Activated CD4-positive, CD25-positive, alpha-beta regulatory T cell (primary cell): ENCODE measurements around the gene ARL2.
"Not testable (repeated sequence)": the region's sequence is repeated elsewhere in the genome, so short reads cannot be mapped to it uniquely, and the experiment has no call there.

Experiments used
- DNase-seq, 4 experiments: peaks; one replicate each; lab custom pipeline; 2025; lab: John Stamatoyannopoulos, UW

ARL2 gene

GRCh38 chr11:65013888-65014725, at the start of gene ARL2:
TSS of gene ARL2 (plus strand) at chr11:65014160. CDS start at chr11:65014208, 48 bp downstream.
- peak; percentile 65 to 85 (median 73) for DNase-seq

DNA sequence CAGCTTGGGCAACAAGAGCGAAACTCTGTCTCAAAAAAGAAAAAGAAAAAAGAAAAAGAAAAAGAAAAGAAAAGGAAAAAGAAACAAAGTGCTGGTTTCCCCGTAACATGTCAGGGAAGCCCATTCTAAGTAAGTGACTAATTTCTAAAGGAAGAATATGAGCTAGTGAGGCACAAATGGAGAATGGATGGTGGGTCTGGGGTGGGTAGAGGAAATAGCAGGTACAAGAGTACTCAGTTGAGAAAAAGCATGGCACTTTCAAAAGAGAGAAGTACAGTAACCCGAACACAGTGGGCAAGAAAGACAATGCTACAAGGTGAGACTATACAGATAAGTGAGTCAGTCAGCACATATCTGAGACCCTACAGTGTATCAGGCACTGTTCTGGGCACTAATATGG, 46.6 kb upstream of the ARL2 start:
- DNase-seq: no peak

DNA sequence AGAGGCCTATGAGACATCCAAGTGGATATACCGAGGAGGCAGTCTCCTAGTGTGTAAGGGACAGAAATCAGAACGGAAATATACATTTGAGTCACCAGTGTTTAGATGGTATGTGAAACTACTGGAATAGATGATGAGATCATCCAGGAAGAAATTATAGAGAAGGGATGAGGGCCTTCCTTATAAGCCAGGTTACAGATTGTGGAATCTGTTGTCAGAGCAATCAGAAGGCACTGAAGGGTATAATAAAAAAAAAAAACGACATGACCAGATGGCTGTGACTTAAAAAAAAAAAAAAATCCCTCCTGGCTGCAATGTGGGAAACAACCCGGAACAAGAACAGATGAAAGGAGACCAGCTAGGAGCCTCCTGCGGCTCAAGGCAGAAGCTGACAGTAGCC, 44.8 kb upstream of the ARL2 start:
- DNase-seq: no peak

GRCh38 chr11:64970731-64971151, 43.2 kb upstream of the ARL2 start:
- no peak for DNase-seq

- peak; percentile 74 to 86 (median 77) for DNase-seq
These were observed 42.3 kb upstream of the ARL2 start, which contains the start of gene MAJIN for GRCh38 chr11:64971421-64972233. TSS of gene MAJIN (minus strand) at chr11:64972108. CDS start at chr11:64959405, 12,703 bp downstream.

GRCh38 chr11:64974124-64974523, 39.8 kb upstream of the ARL2 start:
- DNase-seq: no peak

DNA sequence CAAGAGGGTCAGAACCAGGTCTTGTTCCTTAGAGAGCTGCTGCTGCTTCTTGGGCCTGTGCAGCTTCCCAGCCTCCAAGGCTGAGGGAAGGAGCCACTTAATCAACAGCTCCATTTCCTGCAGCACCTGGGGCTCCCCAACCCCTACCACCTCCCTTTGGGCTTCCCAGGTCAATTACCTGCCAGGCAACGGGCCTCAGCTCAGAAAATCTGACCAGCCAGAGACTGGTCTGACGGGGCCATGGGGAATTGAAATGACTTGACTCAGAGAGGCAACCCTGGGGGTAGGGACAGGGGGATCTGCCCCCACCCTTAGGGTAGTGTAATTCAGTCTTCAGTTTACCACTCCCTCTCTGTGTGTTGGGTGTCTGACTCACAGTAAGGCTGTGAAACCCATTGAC, 37.3 kb upstream of the ARL2 start:
- no peak for DNase-seq

DNA sequence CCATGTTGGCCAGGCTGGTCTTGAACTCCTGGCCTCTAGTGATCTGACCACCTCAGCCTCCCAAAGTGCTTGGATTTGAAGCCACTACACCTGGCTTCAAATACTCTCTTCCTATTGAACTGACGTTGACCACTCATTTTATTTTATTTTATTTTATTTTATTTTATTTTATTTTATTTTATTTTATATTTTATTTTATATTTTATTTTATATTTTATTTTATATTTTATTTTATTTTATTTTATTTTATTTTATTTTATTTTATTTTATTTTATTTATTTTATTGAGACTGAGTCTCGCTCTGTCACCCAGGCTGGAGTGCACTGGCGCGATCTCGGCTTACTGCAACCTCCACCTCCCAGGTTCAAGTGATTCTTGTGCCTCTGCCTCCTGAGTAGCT, 30.6 kb upstream of the ARL2 start:
- not testable (repeated sequence) for DNase-seq

DNA sequence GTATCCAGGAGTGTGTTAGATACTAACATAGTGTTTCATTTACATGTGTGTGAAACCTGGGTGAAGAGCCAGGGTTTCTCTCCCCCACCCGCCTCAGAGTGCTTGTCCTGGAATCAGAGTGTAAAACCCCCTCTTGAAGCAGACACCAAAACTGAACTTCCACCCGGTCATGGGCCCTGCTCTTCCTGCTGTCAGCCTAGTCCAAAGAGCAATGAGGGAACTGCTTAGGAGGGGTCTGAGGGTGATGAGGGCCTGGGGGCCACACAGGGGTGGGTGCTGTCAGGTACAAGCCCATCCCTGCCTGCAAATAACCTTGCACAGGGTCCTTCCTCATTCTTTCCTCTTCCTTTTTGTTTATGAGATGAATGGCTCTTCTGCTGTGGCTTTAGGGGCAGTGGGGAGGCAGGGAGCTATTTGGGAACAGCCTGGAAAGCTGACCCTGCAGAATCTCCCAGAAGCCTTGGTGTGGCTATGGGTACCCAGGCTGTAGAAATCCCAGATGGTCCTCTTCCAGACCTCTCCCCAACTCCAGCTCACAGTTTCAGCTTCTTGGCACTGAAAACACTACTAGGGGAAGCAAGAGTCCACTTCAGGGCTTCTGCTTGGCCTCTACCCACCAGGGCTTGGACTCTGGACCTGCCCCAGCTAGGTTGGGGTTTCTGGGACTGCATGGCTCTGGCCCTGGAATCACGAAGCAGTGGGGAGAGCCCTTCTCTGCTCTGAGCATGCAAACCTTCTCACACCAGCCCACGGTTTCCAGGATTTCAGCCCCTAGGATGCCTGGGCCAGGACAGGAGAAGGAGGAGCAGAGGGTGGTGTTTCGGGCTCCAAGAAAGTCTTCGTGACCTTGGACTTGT, 25.7 kb upstream of the ARL2 start:
- no peak for DNase-seq

DNA sequence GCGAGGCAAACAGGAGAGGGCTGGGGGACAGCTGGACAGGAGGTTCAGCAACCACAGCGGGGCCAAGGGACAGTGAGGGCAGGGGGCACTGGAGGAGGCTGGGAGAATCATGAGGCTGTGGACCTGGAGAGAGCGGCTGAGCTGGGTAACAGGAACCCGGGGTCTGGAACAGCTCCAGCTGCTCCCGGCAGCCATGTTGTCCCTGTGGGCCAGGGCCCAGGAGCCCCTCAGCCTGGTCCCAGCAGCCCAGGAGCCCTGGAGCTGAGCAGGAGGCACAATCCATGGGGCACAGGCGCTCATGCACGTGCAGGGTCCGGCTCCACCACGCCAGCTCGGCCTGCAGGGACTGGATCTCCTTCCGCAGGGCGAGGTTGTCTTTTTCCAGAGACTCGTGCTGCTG, 24.5 kb upstream of the ARL2 start:
- no peak for DNase-seq

- DNase-seq: no peak
These were observed 23.6 kb upstream of the ARL2 start for GRCh38 chr11:64990222-64990923.

DNA sequence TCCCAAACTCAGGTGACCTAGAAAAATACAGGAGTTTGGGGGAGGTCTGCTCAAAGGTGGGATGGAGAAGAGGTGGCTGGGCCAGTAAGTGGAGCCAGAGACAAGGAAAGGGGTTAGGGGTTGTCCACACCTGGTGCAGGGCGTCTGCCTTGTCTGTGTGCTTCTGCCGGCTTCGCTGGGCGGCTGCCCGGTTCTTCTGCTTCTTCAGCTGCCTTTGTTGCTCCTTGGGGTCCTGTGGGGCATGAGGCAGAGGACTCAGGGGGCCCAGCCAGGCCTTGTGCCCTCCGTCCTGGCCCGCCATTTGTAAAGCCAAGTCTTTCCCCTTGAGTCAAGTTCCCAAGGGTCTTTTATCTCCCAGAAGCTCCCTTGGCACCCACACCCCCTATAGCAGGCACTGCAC, 19.6 kb upstream of the ARL2 start:
- no peak for DNase-seq

- no peak for DNase-seq
These were observed 17.6 kb upstream of the ARL2 start for GRCh38 chr11:64996327-64996709.

DNA sequence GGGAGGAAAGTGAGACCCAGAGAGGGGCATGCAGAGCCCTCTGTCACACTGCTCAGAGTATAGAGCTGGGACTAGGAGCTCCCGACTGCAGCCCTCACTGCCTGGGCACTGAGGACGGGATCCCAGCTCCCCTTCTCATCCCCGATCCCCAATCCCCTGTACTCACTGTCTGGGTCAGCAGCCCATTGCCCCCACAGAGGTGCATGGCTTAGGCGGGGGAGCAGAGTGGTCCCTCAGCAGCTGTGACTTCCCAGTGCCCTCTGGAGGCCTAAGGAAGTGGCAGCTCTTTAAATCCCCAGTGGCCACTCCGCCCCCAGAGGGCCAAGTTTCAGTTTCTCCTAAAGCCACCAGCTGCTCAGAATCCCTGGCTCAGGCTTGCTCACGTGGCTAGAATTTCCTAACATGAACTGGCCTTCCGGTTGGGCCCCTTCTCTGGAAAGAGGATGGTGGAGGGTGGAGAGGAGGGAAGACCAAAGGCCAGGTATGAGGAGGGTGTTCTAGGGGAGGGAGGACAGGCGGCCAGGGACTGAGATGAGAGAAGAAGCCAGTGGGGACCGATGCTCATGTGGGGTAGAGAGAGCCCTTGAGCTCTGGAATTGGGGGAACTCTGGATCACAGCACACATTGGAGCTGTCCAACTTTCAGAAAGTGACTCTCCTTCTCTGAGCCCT, 17.1 kb upstream of the ARL2 start, which contains the start of gene BATF2:
Gene BATF2, minus strand, starts transcription at position 262 of the 671 bp plus-strand sequence. Its CDS starts 57 bp downstream, at position 205.
- no peak for DNase-seq

GRCh38 chr11:64998141-64998540, 15.8 kb upstream of the ARL2 start:
- DNase-seq: no peak

GRCh38 chr11:64998690-64999431, 15.1 kb upstream of the ARL2 start:
- no peak for DNase-seq

DNA sequence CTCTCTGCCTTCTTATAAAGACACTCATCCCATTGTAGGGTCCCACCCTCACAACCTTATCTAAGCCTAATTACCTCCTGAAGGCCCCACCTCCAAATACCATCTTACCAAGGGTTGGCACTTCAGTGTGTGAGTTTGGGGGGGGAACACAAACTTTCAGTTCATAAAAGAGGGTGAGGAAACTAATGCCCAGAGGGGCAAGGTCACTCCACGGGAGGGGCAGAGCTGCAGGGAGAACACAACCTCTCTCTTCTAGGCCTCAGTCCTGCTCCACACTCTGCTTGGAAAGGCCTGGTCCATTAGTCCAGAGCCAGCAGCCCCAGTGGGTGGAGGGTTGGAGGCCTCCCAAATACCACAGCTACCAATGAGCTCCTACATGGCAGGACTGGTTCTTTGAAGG, 14.5 kb upstream of the ARL2 start:
- no peak for DNase-seq

- DNase-seq: no peak
These were observed 11.3 kb upstream of the ARL2 start for GRCh38 chr11:65002706-65003105.

- DNase-seq: no peak
These were observed 10.7 kb upstream of the ARL2 start for GRCh38 chr11:65003282-65003681.

- not testable (repeated sequence) for DNase-seq
These were observed 10.0 kb upstream of the ARL2 start for GRCh38 chr11:65003968-65004367.
